Erythroblast (primary cell): ENCODE measurements around the gene RFC4.
"Not testable (repeated sequence)": the region's sequence is repeated elsewhere in the genome, so short reads cannot be mapped to it uniquely, and the experiment has no call there.

Source experiments
- DNase-seq, 2 experiments: peaks; one replicate each; lab custom pipeline; 2025; lab: John Stamatoyannopoulos, UW
- GATA1 ChIP-seq: IDR thresholded peaks from 2 replicates; pipeline ENCODE4 v1.6.1; 2011; ENCODE audit warnings: low read depth, mild to moderate bottlenecking, control low read depth, low read length, moderate library complexity
- POLR2A ChIP-seq: IDR thresholded peaks from 2 replicates; pipeline ENCODE4 v1.6.1; 2011; ENCODE audit warnings: mild to moderate bottlenecking, low read length

The RFC4 gene, protein sequence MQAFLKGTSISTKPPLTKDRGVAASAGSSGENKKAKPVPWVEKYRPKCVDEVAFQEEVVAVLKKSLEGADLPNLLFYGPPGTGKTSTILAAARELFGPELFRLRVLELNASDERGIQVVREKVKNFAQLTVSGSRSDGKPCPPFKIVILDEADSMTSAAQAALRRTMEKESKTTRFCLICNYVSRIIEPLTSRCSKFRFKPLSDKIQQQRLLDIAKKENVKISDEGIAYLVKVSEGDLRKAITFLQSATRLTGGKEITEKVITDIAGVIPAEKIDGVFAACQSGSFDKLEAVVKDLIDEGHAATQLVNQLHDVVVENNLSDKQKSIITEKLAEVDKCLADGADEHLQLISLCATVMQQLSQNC

DNA sequence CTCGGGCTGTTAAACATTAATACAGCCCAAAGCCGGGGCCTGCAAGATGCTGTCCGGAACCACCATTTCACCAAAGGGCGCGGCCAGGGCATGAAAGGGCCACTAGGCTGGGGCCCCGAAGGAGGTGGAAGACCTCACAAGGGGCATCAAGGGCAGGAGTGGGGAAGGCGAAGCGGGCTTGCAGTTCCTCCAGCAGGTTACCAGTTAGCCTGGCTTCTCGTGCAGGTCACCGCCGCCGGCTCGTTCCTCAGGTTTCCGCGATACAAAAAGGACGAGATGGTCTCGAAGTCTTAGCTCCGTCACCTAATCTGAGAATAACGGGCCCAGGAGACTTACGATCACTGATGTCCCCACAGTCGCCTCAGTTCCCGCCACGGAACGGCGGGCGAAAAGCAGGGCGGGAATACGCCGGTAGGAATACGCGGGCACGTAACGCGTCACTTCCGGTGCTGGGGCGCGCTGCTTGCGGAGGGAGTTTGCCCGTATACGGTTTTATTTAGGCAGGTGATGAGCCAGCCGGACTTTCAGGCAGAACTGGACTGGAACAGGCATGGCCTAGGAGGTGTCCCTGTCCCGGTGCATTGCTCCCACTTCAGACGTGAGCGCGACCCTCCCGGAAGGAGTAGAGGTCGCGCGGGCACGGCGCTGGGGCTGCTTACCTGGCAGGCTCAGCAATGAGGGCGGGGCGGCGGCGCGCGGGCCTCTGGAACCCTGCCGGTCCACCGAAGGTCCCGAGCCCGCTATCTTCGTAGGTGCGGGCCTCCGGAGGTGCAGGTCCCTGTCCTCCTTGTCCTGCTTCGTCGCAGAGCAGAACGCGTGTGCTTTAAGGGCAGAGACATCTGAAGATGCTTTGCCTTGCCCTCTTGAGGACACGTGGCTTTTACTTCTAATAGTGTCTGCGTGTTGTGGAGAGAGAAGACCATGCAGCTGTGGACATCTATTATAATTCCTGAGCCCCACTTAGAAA lies at the start of gene RFC4:
Gene RFC4, minus strand, starts transcription at position 394 of the 967 bp plus-strand sequence. CDS start 1,769 bp downstream, outside the sequence.
- TF ChIP-seq GATA1 (no peak), POLR2A (peak; percentile 94)
- peak; percentile 93 for DNase-seq

DNA sequence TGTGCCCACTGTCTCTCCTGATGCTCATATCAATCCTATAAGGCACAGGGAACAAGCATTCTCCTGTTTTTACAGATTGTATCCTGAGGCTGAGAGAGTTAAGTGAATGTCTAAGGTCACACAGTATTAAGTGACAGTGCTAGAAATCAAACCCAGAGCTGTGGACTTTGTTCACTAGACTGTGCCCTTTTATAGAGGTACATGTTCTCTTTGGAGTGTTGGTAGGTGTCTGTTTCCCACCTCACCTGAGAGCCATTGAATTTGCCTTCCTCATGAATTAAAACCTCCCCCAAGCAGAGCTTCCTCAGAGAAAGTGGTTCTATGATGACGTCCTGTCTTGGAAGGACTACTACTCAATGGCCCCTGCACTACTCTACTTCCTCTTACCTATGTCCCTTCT lies 48.7 kb upstream of the RFC4 start:
- TF ChIP-seq POLR2A = no peak
- TF ChIP-seq GATA1 = no peak
- DNase-seq = no peak

DNA sequence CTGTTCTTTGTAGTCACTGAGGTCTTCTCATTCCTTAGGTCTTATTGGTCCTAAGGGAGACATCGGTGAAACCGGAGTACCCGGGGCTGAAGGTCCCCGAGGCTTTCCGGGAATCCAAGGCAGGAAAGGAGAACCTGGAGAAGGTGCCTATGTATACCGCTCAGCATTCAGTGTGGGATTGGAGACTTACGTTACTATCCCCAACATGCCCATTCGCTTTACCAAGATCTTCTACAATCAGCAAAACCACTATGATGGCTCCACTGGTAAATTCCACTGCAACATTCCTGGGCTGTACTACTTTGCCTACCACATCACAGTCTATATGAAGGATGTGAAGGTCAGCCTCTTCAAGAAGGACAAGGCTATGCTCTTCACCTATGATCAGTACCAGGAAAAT lies 47.9 kb upstream of the RFC4 start:
- no peak for DNase-seq
- TF ChIP-seq POLR2A (no peak), GATA1 (no peak)

DNA sequence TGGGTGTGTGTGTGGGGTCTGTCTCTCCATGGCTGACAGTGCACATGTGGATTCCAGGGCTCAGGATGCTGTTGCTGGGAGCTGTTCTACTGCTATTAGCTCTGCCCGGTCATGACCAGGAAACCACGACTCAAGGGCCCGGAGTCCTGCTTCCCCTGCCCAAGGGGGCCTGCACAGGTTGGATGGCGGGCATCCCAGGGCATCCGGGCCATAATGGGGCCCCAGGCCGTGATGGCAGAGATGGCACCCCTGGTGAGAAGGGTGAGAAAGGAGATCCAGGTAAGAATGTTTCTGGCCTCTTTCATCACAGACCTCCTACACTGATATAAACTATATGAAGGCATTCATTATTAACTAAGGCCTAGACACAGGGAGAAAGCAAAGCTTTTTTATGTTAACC lies 46.7 kb upstream of the RFC4 start:
- no peak for DNase-seq

DNA sequence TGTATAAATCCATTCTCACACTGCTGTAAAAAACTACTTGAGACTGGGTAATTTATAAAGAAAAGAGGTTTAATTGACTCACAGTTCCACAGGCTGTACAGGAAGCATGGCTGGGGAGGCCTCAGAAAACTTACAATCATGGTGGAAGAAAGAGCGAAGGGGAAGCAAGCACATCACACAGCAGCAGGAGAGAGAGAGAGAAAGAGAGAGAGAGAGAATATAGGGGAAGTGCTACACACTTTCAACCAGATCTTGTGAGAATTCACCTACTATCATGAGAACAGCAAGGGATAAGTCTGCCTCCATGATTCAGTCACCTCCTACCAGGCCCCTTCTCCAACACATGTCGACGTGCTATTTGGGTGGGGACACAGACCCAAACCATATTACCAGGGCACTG lies 45.6 kb upstream of the RFC4 start:
- not testable (repeated sequence) for DNase-seq

More for the DNA sequence above, 46.7 kb upstream of the RFC4 start:
- TF ChIP-seq GATA1 (no peak), POLR2A (no peak)

DNA sequence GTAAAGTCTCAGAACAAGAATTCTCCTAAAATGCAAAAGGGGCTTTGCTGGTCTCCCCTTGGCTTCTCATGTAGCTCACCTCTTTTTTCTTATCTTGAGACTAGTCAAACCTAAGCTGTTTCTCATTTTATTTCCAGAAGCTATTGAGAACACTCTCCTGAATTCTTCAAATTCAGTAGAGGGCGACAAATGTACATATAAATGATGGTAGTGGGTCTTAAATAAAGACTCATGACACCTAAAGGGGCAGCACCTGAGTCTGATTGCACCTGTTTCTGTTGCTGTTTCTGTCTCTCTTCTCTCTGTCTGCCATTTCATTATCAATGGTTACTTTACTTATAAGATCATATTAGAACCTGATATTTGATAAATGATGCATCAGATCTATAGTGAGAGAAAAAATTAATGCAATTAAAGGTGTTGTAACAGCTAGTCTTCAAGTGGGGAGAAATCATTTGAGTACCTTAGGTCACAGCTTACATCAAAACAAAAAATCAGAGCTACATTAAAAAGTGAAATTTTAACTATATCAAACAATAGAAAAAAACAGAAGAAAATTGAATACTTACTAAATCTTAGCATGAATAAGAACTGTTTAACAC lies 43.2 kb upstream of the RFC4 start:
- DNase-seq = peak; percentile 55 to 67
- no peak for TF ChIP-seq GATA1
- no peak for TF ChIP-seq POLR2A

DNA sequence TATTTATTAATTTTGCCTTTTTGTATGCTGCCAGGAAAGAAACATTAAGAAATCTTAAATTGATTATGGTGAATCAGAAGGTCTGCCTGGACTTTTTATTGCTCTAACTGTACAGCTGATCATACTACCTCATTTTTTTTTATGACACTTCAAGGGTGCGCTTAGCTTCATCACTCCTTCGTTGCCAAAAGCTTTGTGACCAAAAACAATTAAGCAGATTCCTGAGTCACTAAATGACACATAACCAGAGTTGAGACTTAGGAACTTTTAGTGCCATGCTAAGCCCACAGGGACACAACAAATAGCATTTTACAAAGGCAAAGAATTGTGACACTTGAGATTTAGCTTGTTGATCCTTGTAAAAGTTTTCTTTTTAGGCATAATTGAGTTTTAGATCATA lies 41.2 kb upstream of the RFC4 start:
- no peak for DNase-seq
- no peak for TF ChIP-seq POLR2A
- no peak for TF ChIP-seq GATA1

DNA sequence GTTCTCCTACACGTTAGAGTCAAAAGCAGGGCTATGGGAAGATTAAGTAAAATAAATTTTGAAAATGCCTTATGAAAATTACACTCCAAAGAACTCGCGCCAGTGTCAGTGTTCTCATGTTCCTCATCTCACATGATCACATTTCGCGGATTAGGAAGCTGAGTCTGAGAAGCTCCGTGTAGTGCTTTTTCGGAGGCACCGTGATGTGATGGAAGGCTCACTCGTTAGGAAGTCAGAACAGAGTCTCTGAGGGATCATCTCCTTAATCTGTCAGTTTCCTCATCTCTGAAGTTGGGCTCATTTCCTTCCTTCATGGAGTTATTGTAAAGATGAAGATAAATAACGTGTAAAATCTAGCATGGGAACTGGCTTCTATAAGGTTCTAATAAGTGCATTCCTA lies 39.5 kb upstream of the RFC4 start:
- no peak for DNase-seq
- TF ChIP-seq GATA1 (no peak), POLR2A (no peak)

DNA sequence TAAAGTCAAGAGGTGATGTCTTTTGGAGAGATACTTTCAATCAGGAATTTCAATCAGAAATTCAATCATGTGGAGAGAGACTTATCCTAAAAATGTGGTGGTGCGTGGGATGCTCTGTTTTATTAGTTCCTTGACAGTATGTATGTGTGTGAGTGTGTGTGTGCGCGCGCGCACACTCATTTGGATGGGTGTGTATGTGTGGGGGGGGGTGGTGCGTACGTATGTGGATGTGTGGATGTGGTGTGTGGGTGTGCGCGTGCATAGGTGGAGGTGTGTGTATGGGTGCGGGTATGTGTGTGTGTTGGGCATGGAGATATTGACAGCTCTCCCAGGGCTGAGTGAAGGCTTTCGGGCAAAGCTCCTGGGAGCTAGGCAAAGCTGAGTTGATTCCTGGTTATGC lies 38.6 kb upstream of the RFC4 start:
- no peak for TF ChIP-seq GATA1
- no peak for TF ChIP-seq POLR2A

DNA sequence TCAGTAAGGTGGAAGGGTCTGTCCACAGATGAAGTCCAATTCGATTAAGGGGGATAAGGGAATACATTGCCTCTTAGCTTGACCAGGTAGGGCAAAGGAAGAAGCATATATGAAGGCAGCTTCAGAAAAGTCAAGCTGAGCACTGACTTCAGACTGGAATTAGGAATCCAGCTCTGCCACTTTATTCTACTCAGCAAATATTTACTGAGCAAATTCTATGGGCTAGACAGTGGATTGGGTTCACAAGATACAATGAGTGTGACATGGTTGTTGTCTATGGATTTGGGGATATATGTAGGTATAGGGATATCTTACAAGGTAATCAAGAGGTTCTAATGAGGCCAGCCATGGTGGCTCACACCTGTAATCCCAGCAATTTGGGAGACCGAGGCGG lies 36.8 kb upstream of the RFC4 start:
- no peak for DNase-seq
- TF ChIP-seq GATA1 = no peak
- no peak for TF ChIP-seq POLR2A

More for the DNA sequence above, 38.6 kb upstream of the RFC4 start:
- no peak for DNase-seq

DNA sequence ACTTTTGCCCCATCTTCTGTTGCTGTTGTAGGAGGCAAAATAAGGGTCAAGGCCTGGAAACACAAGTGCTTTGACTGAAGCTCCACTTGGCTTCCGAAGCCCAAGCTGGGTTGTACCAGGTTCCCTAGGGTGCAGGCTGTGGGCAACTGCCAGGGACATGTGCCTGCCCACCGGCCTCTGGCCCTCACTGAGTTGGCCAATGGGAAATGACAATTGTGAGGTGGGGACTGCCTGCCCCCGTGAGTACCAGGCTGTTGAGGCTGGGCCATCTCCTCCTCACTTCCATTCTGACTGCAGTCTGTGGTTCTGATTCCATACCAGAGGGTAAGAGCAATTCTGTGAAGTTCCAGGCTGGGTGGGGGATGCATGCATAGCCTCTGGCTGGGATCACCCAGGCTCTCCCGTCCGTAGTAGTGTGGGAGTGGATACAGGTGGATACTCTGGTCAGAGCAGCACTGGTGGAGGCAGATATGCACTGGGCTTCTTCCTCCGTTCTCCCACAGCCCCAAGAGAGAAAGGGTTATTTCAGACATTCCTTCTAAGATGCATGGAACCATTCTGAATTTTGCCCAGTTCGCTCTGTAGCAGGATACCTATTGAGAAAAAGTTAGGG lies 36.2 kb upstream of the RFC4 start, which contains the start of gene ADIPOQ:
Gene ADIPOQ, plus strand, starts transcription at position 285 of the 613 bp plus-strand sequence. CDS start 10,349 bp downstream, outside the sequence.
- TF ChIP-seq GATA1 = no peak
- TF ChIP-seq POLR2A = no peak
- no peak for DNase-seq

DNA sequence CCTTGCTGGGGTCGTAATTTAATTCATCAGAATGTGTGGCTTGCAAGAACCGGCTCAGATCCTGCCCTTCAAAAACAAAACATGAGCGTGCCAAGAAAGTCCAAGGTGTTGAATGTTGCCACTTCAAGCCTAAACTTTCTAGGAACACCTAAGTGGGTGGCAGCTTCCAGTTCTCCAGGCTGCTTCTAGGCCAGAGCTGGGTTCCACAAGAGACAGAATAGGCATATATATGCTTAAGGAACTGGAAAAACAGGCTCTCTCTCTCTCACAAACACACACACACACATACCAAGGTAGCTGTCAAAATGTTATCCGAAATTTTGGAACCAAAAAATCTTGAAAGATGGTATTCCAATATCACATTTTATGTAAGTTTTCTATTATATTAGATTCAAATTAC lies 35.3 kb upstream of the RFC4 start:
- no peak for DNase-seq
- TF ChIP-seq POLR2A = no peak
- TF ChIP-seq GATA1 = no peak
